Measurements from ENCODE around the gene PTX4. TPM values are rescaled to one million over a fixed set of nuclear protein-coding genes. Genes with fewer than 3 reads are reported as not detected.

PTX4 gene
- total and polyA plus RNA-seq, 2 donors, result 0.05 TPM

DNA sequence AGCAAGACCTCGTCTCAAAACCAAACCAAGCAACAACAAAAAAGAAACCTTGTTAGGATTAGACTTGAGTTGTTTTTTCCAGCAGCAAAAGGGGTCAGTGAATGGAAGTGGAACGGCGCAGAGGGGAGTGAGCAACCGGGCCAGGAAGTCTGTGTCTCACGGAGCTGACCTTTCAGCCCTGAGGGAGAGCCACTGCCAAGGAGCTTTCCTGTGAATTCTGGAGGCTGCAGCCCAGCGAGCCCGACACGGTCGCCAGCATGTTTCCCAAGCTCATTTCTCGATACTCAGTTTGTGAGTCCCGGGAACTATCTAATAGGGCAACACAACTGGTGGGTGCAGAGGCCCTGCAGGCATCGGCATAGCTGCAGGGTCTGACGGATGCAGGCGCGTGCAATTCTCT is 24.0 kb upstream of the PTX4 start:
- Histone ChIP-seq H3K36me3 (ENCODE audit: control insufficient read depth in 2 of 2, insufficient read depth in 2 of 2, low read length in 1 of 2) (peaks cover 14 to 27% of the 10 kb centered on the region in 2 donors), H3K4me1 (ENCODE audit: control insufficient read depth in 2 of 2, insufficient read depth in 2 of 2, low read length in 2 of 2) (no peaks in the 10 kb centered on the region), H3K27ac (ENCODE audit: low read depth in 1 of 2, low read length in 1 of 2) (no peak overlapping the region), H3K9me3 (ENCODE audit: control insufficient read depth in 2 of 2, insufficient read depth in 1 of 2, low read length in 1 of 2) (peaks cover 2 to 12% of the 10 kb centered on the region in 2 donors), H3K27me3 (ENCODE audit: control insufficient read depth in 2 of 2, insufficient read depth in 1 of 2, low read length in 1 of 2) (no peaks in the 10 kb centered on the region), H3K4me3 (ENCODE audit: low read length in 2 of 2) (no peak overlapping the region)
- DNase-seq (ENCODE audit: low read depth in 6 of 9, low spot score in 9 of 9), result no peak
- 98% methylated on average over 15 of the region's 15 CpGs for WGBS

DNA sequence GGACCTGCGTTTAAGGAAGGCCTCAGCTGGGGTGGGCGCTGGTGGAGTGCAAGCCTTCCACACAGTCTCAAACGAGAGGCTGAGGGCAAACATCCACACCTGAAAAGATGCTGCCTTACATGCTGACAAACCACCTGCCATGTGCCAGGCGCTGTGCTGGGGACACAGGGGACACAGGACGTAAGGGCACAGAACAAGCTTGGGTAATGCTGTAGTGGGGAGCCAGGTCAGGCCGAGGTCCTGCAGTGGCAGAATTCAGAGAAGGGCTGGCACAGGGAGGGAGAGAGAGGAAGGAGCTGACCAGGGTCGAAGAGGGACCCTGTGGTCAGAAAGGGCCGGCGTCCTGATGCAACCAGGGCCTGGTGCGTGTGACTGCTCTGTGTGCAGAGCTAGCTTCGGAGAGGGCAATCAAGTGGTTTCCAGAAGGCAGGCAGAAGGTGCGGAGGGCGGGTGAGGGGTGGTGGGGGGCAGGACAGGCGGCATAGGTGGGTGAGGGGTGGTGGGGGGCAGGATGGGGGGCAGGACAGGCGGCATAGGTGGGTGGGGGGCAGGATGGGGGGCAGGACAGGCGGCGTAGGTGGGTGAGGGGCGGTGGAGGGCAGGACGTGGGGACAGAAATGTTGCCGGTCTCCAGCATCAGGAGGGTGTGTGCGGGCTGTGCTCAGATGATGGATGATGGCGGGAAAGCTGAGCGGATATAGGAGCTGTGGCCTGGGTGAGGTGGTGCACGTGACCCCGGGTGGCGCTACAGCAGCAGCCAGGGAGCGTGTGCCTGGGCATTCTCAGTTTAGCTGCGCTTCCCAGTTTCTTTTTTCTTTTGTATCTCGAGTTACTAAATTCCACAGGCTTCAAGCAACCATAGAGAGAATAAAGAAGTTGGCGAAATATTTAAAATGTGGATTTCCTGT is 23.2 kb upstream of the PTX4 start:
- Histone ChIP-seq H3K36me3 (ENCODE audit: control insufficient read depth in 2 of 2, insufficient read depth in 2 of 2, low read length in 1 of 2) (peaks cover 14 to 34% of the 10 kb centered on the region in 2 donors), H3K27ac (ENCODE audit: low read depth in 1 of 2, low read length in 1 of 2) (no peak overlapping the region), H3K4me1 (ENCODE audit: control insufficient read depth in 2 of 2, insufficient read depth in 2 of 2, low read length in 2 of 2) (no peaks in the 10 kb centered on the region), H3K27me3 (ENCODE audit: control insufficient read depth in 2 of 2, insufficient read depth in 1 of 2, low read length in 1 of 2) (no peaks in the 10 kb centered on the region), H3K4me3 (ENCODE audit: low read length in 2 of 2) (no peak overlapping the region), H3K9me3 (ENCODE audit: control insufficient read depth in 2 of 2, insufficient read depth in 1 of 2, low read length in 1 of 2) (peaks cover 2 to 12% of the 10 kb centered on the region in 2 donors)
- no peak for DNase-seq (ENCODE audit: low read depth in 6 of 9, low spot score in 9 of 9)
- WGBS, result 95% methylated on average over 30 of the region's 30 CpGs

DNA sequence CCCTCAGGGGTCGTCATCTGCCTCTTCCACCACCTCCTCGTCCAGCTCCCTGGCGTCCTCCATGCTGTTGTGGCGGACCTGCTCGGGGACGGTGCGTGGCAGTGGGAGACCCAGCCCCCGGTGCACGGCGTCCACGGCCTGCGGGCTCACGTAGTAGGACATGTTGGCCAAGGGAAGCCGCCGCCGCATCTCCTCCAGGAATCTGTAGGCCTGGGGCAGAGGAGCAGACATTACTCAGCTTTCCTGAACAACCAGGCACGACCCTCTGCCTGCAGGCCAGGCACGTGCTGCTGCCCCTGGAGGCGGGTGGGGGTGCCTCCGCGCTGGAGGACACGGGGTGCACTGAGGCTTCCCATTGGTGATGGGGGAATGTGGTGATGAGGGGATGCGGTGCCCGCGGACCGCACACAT is 22.2 kb upstream of the PTX4 start:
- 95% methylated on average over 26 of the region's 26 CpGs for WGBS
- DNase-seq (ENCODE audit: low read depth in 6 of 9, low spot score in 9 of 9), result no peak
- H3K36me3 ChIP-seq (ENCODE audit: control insufficient read depth in 2 of 2, insufficient read depth in 2 of 2, low read length in 1 of 2), result peaks cover 18 to 40% of the 10 kb centered on the region in 2 donors
- no peak overlapping the region for H3K4me3 ChIP-seq (ENCODE audit: low read length in 2 of 2)
- no peaks in the 10 kb centered on the region for H3K4me1 ChIP-seq (ENCODE audit: control insufficient read depth in 2 of 2, insufficient read depth in 2 of 2, low read length in 2 of 2)
- peak overlapping the region in 1 of 2 donors; percentile 75 for H3K27ac ChIP-seq (ENCODE audit: low read depth in 1 of 2, low read length in 1 of 2)
- peaks cover 2 to 12% of the 10 kb centered on the region in 2 donors for H3K9me3 ChIP-seq (ENCODE audit: control insufficient read depth in 2 of 2, insufficient read depth in 1 of 2, low read length in 1 of 2)
- no peaks in the 10 kb centered on the region for H3K27me3 ChIP-seq (ENCODE audit: control insufficient read depth in 2 of 2, insufficient read depth in 1 of 2, low read length in 1 of 2)

GRCh38 chr16:1510272-1510671 is 21.5 kb upstream of the PTX4 start:
- H3K27me3 ChIP-seq (ENCODE audit: control insufficient read depth in 2 of 2, insufficient read depth in 1 of 2, low read length in 1 of 2), result no peaks in the 10 kb centered on the region
- H3K4me1 ChIP-seq (ENCODE audit: control insufficient read depth in 2 of 2, insufficient read depth in 2 of 2, low read length in 2 of 2), result no peaks in the 10 kb centered on the region
- no peak for DNase-seq (ENCODE audit: low read depth in 6 of 9, low spot score in 9 of 9)
- peaks cover 2 to 10% of the 10 kb centered on the region in 2 donors for H3K9me3 ChIP-seq (ENCODE audit: control insufficient read depth in 2 of 2, insufficient read depth in 1 of 2, low read length in 1 of 2)
- WGBS, result 96% methylated on average over 10 of the region's 10 CpGs
- H3K4me3 ChIP-seq (ENCODE audit: low read length in 2 of 2), result no peak overlapping the region
- H3K36me3 ChIP-seq (ENCODE audit: control insufficient read depth in 2 of 2, insufficient read depth in 2 of 2, low read length in 1 of 2), result peaks cover 18 to 45% of the 10 kb centered on the region in 2 donors
- H3K27ac ChIP-seq (ENCODE audit: low read depth in 1 of 2, low read length in 1 of 2), result no peak overlapping the region

GRCh38 chr16:1509307-1510221 is 20.8 kb upstream of the PTX4 start:
- DNase-seq (ENCODE audit: low read depth in 6 of 9, low spot score in 9 of 9), result no peak
- Histone ChIP-seq H3K27ac (ENCODE audit: low read depth in 1 of 2, low read length in 1 of 2) (no peak overlapping the region), H3K4me3 (ENCODE audit: low read length in 2 of 2) (no peak overlapping the region), H3K27me3 (ENCODE audit: control insufficient read depth in 2 of 2, insufficient read depth in 1 of 2, low read length in 1 of 2) (no peaks in the 10 kb centered on the region), H3K36me3 (ENCODE audit: control insufficient read depth in 2 of 2, insufficient read depth in 2 of 2, low read length in 1 of 2) (peaks cover 23 to 45% of the 10 kb centered on the region in 2 donors), H3K9me3 (ENCODE audit: control insufficient read depth in 2 of 2, insufficient read depth in 1 of 2, low read length in 1 of 2) (peaks cover 2 to 8% of the 10 kb centered on the region in 2 donors), H3K4me1 (ENCODE audit: control insufficient read depth in 2 of 2, insufficient read depth in 2 of 2, low read length in 2 of 2) (no peaks in the 10 kb centered on the region)
- 90% methylated on average over 44 of the region's 44 CpGs for WGBS

GRCh38 chr16:1508494-1509187 is 19.9 kb upstream of the PTX4 start:
- DNase-seq (ENCODE audit: low read depth in 6 of 9, low spot score in 9 of 9), result no peak
- H3K36me3 ChIP-seq (ENCODE audit: control insufficient read depth in 2 of 2, insufficient read depth in 2 of 2, low read length in 1 of 2), result peaks cover 26 to 48% of the 10 kb centered on the region in 2 donors
- H3K27ac ChIP-seq (ENCODE audit: low read depth in 1 of 2, low read length in 1 of 2), result no peak overlapping the region
- H3K4me3 ChIP-seq (ENCODE audit: low read length in 2 of 2), result no peak overlapping the region
- H3K9me3 ChIP-seq (ENCODE audit: control insufficient read depth in 2 of 2, insufficient read depth in 1 of 2, low read length in 1 of 2), result no peaks in the 10 kb centered on the region
- H3K27me3 ChIP-seq (ENCODE audit: control insufficient read depth in 2 of 2, insufficient read depth in 1 of 2, low read length in 1 of 2), result no peaks in the 10 kb centered on the region
- no peaks in the 10 kb centered on the region for H3K4me1 ChIP-seq (ENCODE audit: control insufficient read depth in 2 of 2, insufficient read depth in 2 of 2, low read length in 2 of 2)
- WGBS, result 98% methylated on average over 24 of the region's 24 CpGs

DNA sequence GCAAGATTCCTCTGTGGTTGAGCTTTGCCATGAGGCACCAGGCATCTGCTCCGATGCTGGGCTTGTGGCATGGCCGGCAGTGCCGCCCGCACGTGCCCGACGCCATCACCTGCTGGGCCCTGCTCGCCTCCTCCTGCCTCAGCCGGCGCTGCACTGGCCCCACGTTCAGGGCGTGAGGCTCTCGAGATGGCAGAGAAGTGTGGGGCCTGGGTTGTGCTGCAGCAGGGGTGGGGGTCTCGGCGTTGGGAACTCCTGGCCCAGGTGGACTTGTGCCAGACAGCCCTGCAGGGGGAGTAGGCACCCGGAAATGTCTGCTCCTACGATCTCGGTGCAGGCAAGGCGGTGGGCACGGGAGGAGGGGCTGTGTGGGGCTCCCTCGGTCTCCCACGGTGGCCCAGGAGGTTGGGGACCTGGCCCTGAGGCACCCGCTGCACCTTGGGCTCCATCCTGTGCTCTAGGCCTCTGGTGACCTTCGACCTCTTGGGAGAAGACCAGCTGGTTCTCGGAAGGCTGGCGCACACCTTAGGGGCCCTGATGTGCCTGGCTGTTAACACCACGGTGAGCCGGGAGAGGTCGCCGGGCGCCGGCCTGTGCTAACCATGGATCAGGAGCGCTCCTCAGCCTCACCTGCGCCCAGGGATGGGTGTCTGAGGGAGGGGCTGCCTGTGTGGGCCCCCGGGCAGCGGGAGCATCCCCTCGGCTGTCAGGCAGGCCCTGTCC is 17.9 kb upstream of the PTX4 start:
- Histone ChIP-seq H3K4me3 (ENCODE audit: low read length in 2 of 2) (no peak overlapping the region), H3K27ac (ENCODE audit: low read depth in 1 of 2, low read length in 1 of 2) (no peak overlapping the region), H3K4me1 (ENCODE audit: control insufficient read depth in 2 of 2, insufficient read depth in 2 of 2, low read length in 2 of 2) (no peaks in the 10 kb centered on the region), H3K27me3 (ENCODE audit: control insufficient read depth in 2 of 2, insufficient read depth in 1 of 2, low read length in 1 of 2) (no peaks in the 10 kb centered on the region), H3K9me3 (ENCODE audit: control insufficient read depth in 2 of 2, insufficient read depth in 1 of 2, low read length in 1 of 2) (no peaks in the 10 kb centered on the region), H3K36me3 (ENCODE audit: control insufficient read depth in 2 of 2, insufficient read depth in 2 of 2, low read length in 1 of 2) (peaks cover 44 to 67% of the 10 kb centered on the region in 2 donors)
- DNase-seq (ENCODE audit: low read depth in 6 of 9, low spot score in 9 of 9), result no peak
- 98% methylated on average over 37 of the region's 37 CpGs for WGBS

DNA sequence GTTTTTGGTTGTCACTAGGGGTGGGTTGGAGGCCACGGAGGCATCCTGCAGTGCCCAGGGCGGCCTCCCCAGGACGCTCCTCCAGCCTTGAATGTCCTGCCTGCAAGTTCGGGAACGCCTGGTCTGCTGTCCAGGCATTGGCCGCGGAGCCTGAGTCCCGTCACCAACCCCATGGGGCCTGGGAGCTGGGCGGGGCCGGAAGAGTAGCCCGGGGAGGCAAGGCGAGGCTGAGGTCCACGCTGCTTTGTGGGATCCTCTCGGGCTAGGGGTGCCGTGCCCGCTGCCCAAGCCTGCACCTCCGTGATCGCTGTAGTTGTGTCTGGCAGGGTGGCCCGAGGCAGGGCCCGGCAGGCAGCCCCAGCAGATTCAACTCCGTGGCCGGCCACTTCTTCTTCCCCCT is 17.2 kb upstream of the PTX4 start:
- Histone ChIP-seq H3K36me3 (ENCODE audit: control insufficient read depth in 2 of 2, insufficient read depth in 2 of 2, low read length in 1 of 2) (peaks cover 51 to 69% of the 10 kb centered on the region in 2 donors), H3K9me3 (ENCODE audit: control insufficient read depth in 2 of 2, insufficient read depth in 1 of 2, low read length in 1 of 2) (no peaks in the 10 kb centered on the region), H3K4me1 (ENCODE audit: control insufficient read depth in 2 of 2, insufficient read depth in 2 of 2, low read length in 2 of 2) (no peaks in the 10 kb centered on the region), H3K27ac (ENCODE audit: low read depth in 1 of 2, low read length in 1 of 2) (no peak overlapping the region), H3K4me3 (ENCODE audit: low read length in 2 of 2) (no peak overlapping the region), H3K27me3 (ENCODE audit: control insufficient read depth in 2 of 2, insufficient read depth in 1 of 2, low read length in 1 of 2) (no peaks in the 10 kb centered on the region)
- 95% methylated on average over 22 of the region's 22 CpGs for WGBS
- DNase-seq (ENCODE audit: low read depth in 6 of 9, low spot score in 9 of 9), result no peak

Measured in thymus (tissue), 11 donors.